PC-3 (cell line): ENCODE data around the gene CSNK1A1L. TPM values are rescaled to one million over a fixed set of nuclear protein-coding genes. Genes with fewer than 3 reads are reported as not detected.

ENCODE experiments used
- ATAC-seq: fragments of 200-7000 bp; cut with Tn5 transposase; 2 replicates; pipeline ENCODE4 v1.9.1; 2020; ENCODE audit warnings: mild to moderate bottlenecking, moderate library complexity
- BruUV-seq: library from RNA; stranded (reverse); fragments of 400-500 nt; replicated peaks from 2 replicates; lab custom pipeline; 2021; lab: Mats Ljungman, UMichigan
- CTCF ChIA-PET: fragments of 300-600 bp; sonication (Branson Sonifier 250); formaldehyde crosslinking; loops from one replicate; lab custom pipeline; 2022; ENCODE audit warnings: antibody characterized with exemption; lab: Charles Lee
- POLR2A ChIA-PET: fragments of 300-600 bp; sonication (Branson Sonifier 250); formaldehyde crosslinking; loops from one replicate; lab custom pipeline; 2022; ENCODE audit warnings: antibody characterized with exemption; ENCODE audit not compliant: unreplicated experiment; lab: Charles Lee
- DNase-seq: peaks from one replicate; pipeline ENCODE4 v3.0.0-alpha.2; 2015
- H2AFZ ChIP-seq: fragments of 300-600 bp; sonication (generic); 2 replicates; pipeline ENCODE4 v1.6.0; 2016; ENCODE audit warnings: antibody characterized with exemption, low read length
- H3F3A ChIP-seq: fragments of 300-600 bp; sonication (generic); one replicate; pipeline ENCODE4 v1.6.0; 2017; ENCODE audit warnings: antibody characterized with exemption, low read length, control low read depth, mild to moderate bottlenecking; ENCODE audit not compliant: unreplicated experiment
- H3K27ac ChIP-seq: fragments of 300-600 bp; sonication (generic); 2 replicates; pipeline ENCODE4 v1.5.1; 2016; ENCODE audit warnings: mild to moderate bottlenecking, low read length
- H3K27me3 ChIP-seq: fragments of 300-600 bp; sonication (generic); 2 replicates; pipeline ENCODE4 v1.6.1; 2016; ENCODE audit warnings: low read length, mixed read lengths
- H3K36me3 ChIP-seq: fragments of 300-600 bp; sonication (generic); 2 replicates; pipeline ENCODE4 v1.6.1; 2016; ENCODE audit warnings: low read depth, mixed run types, low read length, mixed read lengths
- H3K4me1 ChIP-seq: fragments of 300-600 bp; sonication (generic); 2 replicates; pipeline ENCODE4 v1.5.1; 2016; ENCODE audit warnings: low read length; ENCODE audit not compliant: insufficient read depth
- H3K4me2 ChIP-seq: fragments of 300-600 bp; sonication (generic); 2 replicates; pipeline ENCODE4 v1.6.0; 2016; ENCODE audit warnings: low read length
- H3K4me3 ChIP-seq: fragments of 300-600 bp; sonication (generic); 2 replicates; pipeline ENCODE4 v1.5.1; 2016; ENCODE audit warnings: mild to moderate bottlenecking, low read length, mixed read lengths
- H3K79me2 ChIP-seq: fragments of 300-600 bp; sonication (generic); 2 replicates; pipeline ENCODE4 v1.6.1; 2017; ENCODE audit warnings: low read length, mixed read lengths
- H3K9ac ChIP-seq: fragments of 300-600 bp; sonication (generic); 2 replicates; pipeline ENCODE4 v1.6.0; 2016; ENCODE audit warnings: mild to moderate bottlenecking, low read length
- H3K9me2 ChIP-seq: fragments of 300-600 bp; sonication (generic); replicated peaks from 2 replicates; pipeline ENCODE4 v1.6.1; 2016; ENCODE audit warnings: mixed run types, low read length, mixed read lengths
- H3K9me3 ChIP-seq: fragments of 300-600 bp; sonication (generic); 2 replicates; pipeline ENCODE4 v1.6.1; 2016; ENCODE audit warnings: low read length, mixed read lengths
- H4K20me1 ChIP-seq: fragments of 300-600 bp; sonication (generic); 2 replicates; pipeline ENCODE4 v1.6.1; 2016; ENCODE audit warnings: low read length, mixed read lengths
- EZH2 ChIP-seq: fragments of 300-600 bp; sonication (generic); IDR thresholded peaks from one replicate; pipeline ENCODE4 v1.6.1; 2017; ENCODE audit warnings: antibody characterized with exemption, mild to moderate bottlenecking, low read length; ENCODE audit not compliant: unreplicated experiment
- EZH2phosphoT487 ChIP-seq: fragments of 300-600 bp; sonication (generic); IDR thresholded peaks from 2 replicates; pipeline ENCODE4 v1.6.1; 2018; ENCODE audit warnings: mild to moderate bottlenecking, antibody characterized with exemption, low read length, borderline replicate concordance
- intact Hi-C: fragments of 100-400 bp; cut with micrococcal nuclease; formaldehyde crosslinking; loops from 2 replicates; pipeline ENCODE4 v1.9.0; 2023
- total RNA-seq: library from RNA; depleted of rRNA; stranded (reverse); fragments of >200 nt; gene quantifications from 2 replicates; pipeline ENCODE4 v1.2.3, GENCODE V29; 2014
- TF ChIP-seq, protein P1 (sequence below): fragments of 300-600 bp; sonication (generic); conservative IDR thresholded peaks from 2 replicates; pipeline ENCODE4 v1.5.1; 2017; ENCODE audit warnings: antibody characterized with exemption, low read depth, mild to moderate bottlenecking, low read length

Gene CSNK1A1L
- total RNA-seq, 1 experiment from 2014 or later, result not detected

DNA sequence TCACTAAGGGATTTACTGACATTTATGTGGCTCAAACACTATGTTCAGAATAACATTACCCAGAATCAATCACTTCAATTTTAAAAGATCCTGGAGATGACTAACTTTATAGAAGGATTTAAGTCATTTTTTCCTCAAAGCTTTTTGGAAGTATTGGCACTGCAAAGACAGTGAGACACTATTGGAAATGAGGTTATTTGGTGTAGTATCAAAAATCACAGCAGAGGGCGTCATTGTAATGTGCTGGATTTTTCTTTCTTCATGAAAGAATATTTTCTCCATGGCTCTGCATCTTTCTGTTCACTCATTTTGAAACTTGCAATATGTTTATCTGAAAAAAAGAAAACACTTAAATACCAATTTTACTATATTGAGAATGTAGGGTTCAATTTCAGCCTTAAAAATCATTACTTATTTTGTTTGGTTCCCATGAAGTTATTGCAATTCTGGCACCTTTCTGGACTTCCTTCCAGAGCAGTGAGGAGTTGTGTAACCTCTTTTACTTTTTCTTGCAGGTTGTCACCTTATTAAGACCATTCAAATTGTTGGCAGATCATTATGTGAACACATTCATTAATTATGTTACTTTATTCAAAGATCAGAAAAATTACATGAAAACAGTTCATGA lies 3.7 kb upstream of the CSNK1A1L start:
- Histone ChIP-seq H3K4me3 (no peak overlapping the region), H3K9me2 (no peaks in the 10 kb centered on the region), H3K27me3 (peaks cover 5% of the 10 kb centered on the region; the same call in 1 of the 2 replicates), H3K9ac (no peak overlapping the region), H3K4me2 (no peak overlapping the region), H2AFZ (no peak overlapping the region), H3K9me3 (no peaks in the 10 kb centered on the region), H3K79me2 (no peaks in the 10 kb centered on the region), H3K27ac (no peak overlapping the region), H3F3A (no peaks in the 10 kb centered on the region), H3K36me3 (no peaks in the 10 kb centered on the region), H3K4me1 (peaks cover 10% of the 10 kb centered on the region; the same call in 1 of the 2 replicates), H4K20me1 (no peaks in the 10 kb centered on the region)
- ATAC-seq (peak; percentile 55; the same call in 1 of the 2 replicates), DNase-seq (peak; percentile 50)
- ChIA-PET CTCF (no interaction called here), POLR2A (no interaction called here)
- no TSS peak for BruUV-seq
- TF ChIP-seq, protein P1, sequence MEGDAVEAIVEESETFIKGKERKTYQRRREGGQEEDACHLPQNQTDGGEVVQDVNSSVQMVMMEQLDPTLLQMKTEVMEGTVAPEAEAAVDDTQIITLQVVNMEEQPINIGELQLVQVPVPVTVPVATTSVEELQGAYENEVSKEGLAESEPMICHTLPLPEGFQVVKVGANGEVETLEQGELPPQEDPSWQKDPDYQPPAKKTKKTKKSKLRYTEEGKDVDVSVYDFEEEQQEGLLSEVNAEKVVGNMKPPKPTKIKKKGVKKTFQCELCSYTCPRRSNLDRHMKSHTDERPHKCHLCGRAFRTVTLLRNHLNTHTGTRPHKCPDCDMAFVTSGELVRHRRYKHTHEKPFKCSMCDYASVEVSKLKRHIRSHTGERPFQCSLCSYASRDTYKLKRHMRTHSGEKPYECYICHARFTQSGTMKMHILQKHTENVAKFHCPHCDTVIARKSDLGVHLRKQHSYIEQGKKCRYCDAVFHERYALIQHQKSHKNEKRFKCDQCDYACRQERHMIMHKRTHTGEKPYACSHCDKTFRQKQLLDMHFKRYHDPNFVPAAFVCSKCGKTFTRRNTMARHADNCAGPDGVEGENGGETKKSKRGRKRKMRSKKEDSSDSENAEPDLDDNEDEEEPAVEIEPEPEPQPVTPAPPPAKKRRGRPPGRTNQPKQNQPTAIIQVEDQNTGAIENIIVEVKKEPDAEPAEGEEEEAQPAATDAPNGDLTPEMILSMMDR, result peak; percentile 70
- no peak for TF ChIP-seq EZH2phosphoT487
- intact Hi-C loops, result loop anchor here (1.0 to 2.0 kb wide), 2 partner anchors 493 to 1422 kb away; no protein-coding TSS in a partner anchor

DNA sequence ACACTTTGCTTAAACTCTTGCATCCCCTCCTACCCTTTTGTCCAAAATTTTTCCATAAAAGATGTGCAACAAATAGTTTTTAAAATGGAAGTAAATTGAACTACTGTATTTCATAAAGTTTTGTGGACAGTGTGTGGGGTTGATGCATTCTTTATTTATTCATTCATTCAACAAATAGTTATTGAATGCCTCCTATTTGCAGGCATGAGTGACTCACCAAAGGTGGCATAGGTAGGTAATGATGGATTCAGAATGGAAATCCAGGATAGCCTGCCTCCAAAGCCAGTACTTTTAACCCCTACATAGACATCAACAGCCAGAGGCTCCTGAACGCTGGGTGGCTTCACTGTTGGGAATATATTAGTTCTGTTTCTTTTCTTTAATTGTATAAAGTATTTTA lies 2.4 kb upstream of the CSNK1A1L start:
- intact Hi-C loops, result loop anchor here (2.0 kb wide), 1 partner anchor 1423 kb away; no protein-coding TSS in a partner anchor
- no peaks in the 10 kb centered on the region for H3K9me2 ChIP-seq
- peak; percentile 82 for ATAC-seq
- H3F3A ChIP-seq, result no peaks in the 10 kb centered on the region
- no peak overlapping the region for H3K27ac ChIP-seq
- no peaks in the 10 kb centered on the region for H3K36me3 ChIP-seq
- no peaks in the 10 kb centered on the region for H3K79me2 ChIP-seq
- CTCF ChIA-PET, result no interaction called here
- peak overlapping the region; percentile 22; the same call in 1 of the 2 replicates for H3K4me2 ChIP-seq
- no TSS peak for BruUV-seq
- peaks cover 10% of the 10 kb centered on the region; the same call in 1 of the 2 replicates for H3K4me1 ChIP-seq
- TF ChIP-seq, protein P1, result no peak
- TF ChIP-seq EZH2, result no peak
- TF ChIP-seq EZH2phosphoT487, result no peak
- no peak overlapping the region for H3K4me3 ChIP-seq
- H2AFZ ChIP-seq, result no peak overlapping the region
- no peaks in the 10 kb centered on the region for H4K20me1 ChIP-seq
- H3K27me3 ChIP-seq, result peaks cover 11% of the 10 kb centered on the region
- DNase-seq, result peak; percentile 55
- no peaks in the 10 kb centered on the region for H3K9me3 ChIP-seq
- POLR2A ChIA-PET, result no interaction called here
- no peak overlapping the region for H3K9ac ChIP-seq

DNA sequence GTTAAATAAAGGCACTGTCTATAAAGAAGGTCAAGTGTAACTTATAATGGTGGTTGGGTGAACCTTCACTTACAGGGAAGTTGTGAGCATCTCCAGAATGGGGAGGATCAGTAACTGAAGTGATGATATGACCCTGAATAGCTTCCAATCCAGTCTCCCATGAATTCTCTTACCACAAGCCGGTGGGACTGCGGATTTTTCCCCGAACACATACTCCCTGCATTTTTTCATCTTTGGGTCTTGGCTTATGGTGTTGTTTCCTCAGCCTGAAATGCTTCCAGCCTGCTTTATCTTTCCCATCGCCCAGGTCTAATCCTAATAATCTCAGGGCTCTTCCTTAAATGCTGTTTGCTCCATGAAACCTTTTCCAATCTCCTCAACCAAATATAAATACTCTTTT lies 2.0 kb upstream of the CSNK1A1L start:
- Histone ChIP-seq H3K4me3 (no peak overlapping the region), H3K4me2 (peak overlapping the region; percentile 22; the same call in 1 of the 2 replicates), H3K4me1 (peaks cover 10% of the 10 kb centered on the region; the same call in 1 of the 2 replicates), H3K36me3 (no peaks in the 10 kb centered on the region), H3K9me2 (no peaks in the 10 kb centered on the region), H3K9ac (no peak overlapping the region), H3K27me3 (peaks cover 11% of the 10 kb centered on the region), H4K20me1 (no peaks in the 10 kb centered on the region), H3K79me2 (no peaks in the 10 kb centered on the region), H3K27ac (no peak overlapping the region), H3F3A (no peaks in the 10 kb centered on the region), H3K9me3 (no peaks in the 10 kb centered on the region), H2AFZ (no peak overlapping the region)
- CTCF ChIA-PET, result no interaction called here
- BruUV-seq, result no TSS peak
- no peak for ATAC-seq
- intact Hi-C loops, result no loop called here
- no peak for DNase-seq
- POLR2A ChIA-PET, result no interaction called here
- TF ChIP-seq, protein P1, result no peak
- no peak for TF ChIP-seq EZH2phosphoT487
- TF ChIP-seq EZH2, result no peak
